ENCODE data around the gene SRBD1.

SRBD1 gene

DNA sequence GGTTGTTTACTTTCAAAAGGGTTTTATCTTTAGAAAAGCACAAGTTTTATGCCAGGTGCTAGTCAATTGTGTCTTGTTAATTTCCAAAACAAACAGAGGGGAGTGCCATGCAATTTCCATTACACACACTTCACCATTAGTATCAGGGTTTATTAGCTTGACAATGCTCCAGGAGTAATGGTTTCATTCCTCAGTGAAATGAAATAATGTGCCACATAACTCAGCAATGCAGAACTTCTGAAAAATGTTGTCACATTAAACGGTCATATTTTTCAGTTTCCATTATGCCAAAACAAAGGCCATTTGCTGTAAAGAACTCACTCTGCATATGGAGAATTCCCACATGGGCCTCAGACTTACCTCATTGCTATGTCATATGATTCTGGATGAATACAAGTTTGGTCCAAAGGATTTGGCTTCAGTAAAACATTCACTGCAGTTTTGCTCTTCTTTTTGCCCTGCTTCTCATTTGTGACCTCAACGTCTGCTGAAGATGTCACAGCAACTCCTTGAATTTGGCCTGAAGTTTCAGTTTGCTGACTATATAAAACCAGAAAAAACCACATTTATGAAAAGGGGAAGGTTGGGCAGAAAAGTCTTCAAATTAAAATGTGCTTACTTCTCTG, 198.2 kb downstream of the SRBD1 start:
- FAIRE-seq = no peak

DNA sequence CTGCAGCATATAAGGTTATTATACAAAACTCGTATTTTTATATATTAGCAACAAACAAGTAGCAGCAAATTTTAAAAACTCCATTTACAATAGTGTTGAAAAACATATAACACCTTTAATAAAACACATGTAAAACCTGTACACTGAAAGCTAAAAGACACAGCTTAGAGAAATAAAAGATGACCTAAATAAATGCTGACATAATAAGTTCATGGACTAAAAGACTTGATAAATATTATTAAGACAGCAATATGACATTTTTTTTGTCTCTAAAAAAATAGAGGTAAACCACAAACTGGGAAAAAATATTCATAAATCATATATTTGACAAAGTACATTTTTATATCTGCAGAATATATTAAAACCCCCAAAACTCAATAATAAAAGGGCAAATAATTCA, 201.4 kb downstream of the SRBD1 start:
- no peak for FAIRE-seq

DNA sequence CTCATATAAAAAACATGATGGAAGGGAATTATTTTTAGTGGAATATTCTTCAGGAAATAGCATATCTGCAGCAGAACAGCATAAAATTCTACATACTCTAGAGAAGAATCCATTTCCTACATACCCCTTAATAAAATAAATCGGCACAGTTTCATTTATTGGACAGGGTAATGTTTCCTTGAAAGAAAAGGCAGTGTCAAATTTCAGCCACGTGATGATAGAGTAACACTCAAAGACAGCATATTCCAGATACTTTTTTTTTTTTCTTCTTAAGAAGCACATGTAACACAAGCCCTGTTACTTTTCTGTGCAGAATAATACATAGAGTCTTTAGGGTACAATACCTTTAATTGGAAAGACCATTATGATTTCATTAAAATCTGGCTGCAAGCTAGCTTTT, 204.4 kb downstream of the SRBD1 start:
- FAIRE-seq = no peak

DNA sequence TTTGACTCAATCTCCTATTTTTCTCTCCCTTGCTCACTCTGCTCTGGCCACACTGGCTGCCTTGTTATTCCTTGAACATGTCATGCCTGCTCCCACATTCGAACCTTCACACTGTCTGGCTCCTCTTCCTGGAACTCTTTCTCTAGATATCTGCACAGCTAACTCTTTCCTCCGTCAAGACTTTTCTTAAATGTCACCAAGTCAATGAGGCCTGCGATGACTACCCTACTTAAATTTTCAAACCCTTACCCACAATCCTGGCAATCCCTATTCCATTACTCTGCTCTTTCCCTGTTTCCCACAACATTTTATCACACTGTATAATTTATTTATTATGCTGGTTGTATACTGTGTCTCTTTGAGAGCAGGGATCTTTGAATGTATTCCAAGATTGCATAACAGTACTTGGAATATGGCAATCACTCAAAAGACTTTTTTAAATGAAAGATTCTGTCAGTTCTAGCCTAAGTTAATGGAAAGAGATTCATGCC, 206.2 kb downstream of the SRBD1 start:
- FAIRE-seq = no peak

DNA sequence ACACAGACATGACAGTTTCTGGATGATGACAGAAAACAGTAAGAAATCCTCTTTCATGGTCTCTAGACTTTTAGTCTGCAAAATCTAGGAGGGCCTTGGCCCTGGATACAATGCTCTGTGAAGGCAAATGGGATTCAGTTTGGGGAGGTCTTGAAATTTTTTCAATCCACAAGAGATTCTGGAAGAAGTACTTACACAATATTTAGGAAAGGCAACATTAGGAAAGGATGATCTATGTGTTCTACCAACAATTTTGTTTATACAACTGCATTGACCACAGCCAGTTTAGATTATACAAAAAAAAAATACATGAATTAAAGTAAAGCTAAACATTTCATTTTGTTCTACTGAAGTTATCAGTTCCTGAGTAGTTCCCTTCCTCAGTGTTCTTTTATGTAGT, 208.0 kb downstream of the SRBD1 start:
- FAIRE-seq = no peak

DNA sequence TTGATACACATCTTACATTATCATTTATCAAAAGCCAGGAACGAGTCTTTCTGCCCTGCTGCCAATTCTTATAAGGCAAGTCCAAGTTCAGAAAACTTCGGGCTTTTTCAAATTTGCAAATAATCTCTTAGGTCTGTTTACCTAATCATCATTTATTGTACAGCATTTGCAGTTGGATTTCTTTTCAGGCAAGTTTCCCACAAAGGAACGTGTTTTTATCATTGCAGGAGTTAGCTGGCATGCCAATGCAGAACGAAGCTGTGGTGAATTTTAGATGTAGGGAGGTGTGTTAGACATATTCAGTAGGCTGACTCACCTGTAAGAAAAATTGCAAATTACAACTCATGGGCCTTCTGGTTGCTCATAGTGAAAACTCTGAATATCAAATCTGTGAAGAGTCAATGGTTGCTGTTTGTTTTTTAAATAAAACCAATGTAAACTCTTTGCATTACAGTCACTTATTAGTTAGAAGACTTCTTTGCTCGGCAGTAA, 209.6 kb downstream of the SRBD1 start:
- FAIRE-seq = no peak

DNA sequence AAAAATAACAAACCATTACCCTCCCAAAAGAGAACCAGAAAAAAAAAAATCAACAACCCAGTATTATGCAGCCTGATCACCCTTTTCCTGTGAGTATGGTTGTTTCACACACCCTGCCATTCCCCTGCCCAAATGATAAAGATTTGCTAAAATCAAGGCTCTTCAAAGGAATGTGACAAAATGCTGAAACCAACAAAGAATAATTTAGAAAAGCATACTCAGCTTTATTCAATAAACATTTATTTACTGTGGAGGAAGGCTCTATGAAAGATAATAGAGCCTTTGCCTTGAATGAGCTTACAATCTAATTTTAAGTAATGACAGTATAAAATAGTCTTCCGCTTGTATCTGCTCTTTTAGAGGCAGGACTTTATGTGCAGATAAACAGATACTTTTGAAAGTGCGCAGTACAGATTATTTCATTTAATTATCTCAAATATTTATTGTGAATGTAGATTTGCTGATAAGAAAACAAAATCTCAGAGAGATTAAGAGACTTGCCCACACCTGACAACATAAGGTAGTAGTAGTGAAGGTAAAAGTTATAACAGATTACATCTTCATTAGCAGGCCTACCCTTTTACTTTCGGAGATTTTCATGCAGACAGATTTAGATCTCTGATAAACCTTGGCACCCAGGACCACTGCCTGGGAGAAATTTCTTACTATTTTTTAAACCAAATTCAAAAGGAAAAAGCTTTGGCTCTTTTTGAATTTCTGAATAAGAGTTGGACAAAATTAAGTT, 211.9 kb downstream of the SRBD1 start:
- no peak for FAIRE-seq

DNA sequence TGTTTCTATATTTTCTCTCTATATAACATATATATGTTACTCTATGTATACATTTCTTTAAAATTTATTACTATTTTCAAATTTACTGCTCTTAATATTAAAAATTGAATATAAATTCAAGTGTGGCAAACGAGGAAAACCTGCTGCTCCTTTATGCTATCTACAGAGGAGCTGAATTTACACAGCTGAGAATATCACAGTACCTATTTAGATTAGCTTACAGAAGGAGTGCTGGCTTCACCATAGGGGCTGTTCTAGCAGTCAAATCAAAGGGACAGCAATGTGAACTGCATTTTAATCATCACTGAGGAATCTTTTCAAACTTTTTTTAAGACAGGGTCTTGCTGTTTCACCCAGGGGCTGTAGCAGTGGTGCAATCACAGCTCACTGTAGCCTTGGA, 213.8 kb downstream of the SRBD1 start:
- no peak for FAIRE-seq

DNA sequence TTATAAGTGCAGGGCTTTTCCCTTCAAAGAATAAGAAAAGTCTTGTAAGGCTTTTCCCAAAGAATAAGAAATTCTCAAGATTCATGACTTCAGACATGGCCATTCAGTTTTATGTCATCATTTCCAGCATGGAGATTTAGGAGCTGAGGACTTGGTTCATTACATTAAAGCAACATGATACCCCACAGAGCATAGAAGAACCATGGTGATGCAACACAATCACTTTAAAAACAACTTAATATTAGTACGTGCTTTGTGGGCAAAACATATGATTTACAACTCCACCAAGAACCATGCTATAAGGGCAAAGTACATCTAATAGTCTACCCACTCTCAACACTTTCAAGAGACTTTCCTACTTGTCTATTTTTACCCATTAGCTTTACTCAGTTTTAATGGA, 214.4 kb downstream of the SRBD1 start:
- no peak for FAIRE-seq

DNA sequence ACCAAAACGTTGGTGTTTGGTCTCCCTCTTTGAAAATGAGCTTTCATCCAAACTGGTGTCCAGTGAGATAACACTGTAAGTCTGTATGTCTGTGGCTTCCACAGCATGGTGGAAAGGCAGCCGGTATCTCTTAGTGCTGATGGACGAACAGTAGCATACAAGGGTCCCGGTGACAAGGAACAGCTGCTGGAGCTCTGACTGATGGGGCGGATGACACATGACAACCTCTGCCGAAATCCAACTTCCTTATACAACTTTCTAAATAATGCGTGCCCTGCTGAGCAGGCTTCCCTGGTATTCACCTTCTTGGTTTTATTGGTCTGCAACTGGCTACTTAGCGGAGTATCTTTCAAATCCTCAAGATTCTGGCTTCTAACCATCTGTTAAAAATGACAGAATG, 216.2 kb downstream of the SRBD1 start:
- no peak for FAIRE-seq

DNA sequence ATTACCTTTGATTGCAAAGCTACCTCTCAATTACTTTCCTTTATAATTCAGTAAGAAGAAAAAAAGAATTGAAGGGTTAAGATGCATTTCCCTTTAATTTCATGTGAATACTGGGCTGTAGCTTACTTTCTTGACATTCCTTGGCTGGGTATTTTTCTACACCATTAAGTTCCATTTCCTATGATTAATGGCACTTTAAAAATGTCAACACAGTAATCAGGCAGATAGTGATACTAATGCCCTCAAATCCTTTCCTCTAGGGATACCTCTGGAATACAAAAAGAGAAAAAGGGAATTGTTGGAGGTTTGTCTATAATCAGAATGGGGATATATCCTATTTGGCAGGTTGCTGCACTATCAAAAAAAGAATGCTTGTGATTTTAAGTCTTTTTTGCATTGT, 216.9 kb downstream of the SRBD1 start:
- FAIRE-seq = no peak

DNA sequence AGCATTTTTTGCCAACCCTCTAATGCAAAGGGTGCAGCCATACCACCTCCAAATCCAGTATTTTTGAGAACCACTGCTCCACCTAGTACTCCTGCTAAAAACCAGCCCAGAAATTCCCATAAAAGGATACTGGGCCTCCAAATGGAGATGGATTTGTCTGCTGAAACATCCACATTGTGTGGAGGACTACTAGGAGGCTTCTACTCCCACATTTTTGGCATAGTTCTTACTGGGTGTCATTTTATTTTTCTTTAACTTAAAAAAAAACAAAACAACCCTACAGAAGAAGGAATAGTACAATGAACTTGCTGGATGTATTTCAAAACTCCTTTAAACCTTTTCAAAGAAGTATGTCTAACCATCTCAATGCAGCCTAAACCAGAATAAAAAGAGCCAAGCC, 219.2 kb downstream of the SRBD1 start:
- no peak for FAIRE-seq

DNA sequence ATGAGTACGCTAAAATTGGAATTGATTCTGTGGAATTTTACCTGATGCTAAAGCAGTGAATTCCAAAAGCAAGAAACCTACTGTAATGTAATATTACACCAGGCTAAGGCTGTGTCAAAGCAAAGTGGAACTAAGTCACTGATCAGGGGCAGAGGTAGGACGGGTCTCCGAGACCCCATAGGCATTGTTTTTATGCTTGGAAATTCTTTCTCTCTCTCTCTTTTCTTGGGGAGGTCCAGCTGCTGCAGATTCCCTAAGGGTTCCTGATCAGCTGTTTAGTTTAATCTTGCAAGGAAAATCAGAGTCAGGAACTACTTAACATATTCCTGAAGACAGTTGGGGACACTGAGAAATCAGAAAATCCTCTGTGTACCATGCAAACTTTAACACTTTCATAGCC, 220.2 kb downstream of the SRBD1 start:
- no peak for FAIRE-seq

DNA sequence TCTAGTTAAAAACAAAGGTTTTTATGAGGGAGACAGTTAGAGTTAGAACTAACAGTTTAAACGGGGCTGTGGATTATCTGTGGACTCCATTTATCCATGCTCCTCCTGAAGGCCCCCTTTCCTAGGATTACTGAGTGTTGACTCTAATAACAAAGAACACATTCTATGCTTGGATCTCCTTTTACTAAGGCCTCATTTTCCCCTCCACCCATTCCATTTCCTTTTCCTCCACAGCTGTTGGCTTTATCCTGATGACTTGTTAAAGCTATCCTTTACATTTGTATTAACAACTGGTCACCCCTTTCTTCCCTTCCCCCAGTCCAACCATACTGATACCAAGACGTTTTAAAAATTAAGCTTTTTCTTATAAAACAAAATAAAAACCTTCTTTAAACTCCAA, 220.6 kb downstream of the SRBD1 start:
- no peak for FAIRE-seq

DNA sequence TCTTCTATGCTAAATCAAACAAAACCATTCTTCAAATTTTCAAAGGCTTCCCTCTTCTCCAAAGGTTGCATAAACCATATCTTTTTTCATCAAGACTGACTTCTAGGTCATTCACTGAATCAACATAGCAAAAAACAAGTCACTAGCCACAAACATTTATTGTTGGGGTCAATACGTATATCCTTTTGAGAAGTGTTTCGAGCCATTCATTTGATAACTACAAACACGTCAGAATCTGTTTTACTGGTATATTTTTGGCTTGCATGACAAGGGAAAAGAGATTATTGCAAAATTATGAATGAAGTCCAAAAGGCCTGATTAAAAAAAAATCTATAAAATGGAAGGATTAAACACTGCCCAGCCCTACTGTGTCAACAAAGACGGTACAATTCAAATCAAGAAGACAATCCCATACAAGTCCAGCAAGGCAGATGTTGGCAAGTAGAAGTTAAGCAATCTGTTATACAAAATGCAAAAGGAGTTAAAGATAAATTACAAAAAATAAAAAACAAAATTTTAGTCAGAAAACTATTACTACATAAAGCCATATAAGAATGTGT, 222.4 kb downstream of the SRBD1 start:
- FAIRE-seq = peak; percentile 15

DNA sequence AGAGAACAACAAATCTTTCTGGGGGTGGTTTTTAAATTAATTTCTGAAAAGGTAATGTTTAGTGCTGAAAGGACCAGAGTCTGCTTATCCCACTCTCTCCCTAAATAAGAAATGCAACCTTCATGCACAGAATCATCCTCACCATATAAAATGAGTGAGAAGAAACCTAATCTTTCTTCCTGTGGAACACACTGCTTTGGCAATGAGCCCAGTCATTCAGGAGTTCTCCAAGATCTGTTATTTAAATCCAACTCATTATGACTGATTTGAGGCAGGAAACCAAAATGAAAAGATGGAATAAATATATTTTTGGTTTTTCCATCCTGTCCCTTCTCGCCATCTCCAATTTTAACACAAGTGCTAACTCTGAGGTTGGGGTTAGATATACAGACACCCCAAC, 228.3 kb downstream of the SRBD1 start:
- no peak for FAIRE-seq

DNA sequence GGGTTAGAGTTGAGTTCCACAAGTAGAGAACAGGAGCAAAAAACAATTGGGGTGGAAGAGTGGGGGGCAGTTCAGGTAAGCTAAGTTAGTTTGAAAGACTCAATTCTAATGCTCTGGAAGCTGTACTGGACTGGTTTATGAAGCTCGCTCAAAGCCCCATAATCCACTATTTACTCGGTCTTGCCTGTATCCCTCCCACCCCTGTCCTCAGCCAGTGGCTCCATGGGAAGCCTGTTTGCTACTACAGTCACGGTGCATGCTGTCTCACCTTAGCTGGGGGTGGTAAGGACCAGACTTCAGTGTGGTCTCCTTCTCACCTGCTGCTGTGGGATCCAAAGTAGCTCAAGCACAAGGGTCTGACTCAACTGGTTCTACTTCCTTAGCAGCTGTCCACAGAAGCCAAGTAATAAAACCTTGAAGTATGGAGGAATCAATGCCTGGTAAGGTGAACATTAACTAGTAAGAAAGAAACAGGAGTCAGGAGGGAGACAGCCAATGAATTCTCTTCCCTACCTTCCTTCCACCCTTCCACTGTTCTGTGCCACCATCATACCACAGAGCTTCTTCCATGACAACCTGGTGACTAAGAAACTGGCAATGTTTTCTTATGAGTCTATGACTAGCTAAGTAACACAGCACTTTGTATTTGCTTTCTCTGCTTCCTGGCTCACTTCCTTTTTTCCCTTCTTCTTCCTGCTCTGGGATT, 230.8 kb downstream of the SRBD1 start:
- FAIRE-seq = no peak

DNA sequence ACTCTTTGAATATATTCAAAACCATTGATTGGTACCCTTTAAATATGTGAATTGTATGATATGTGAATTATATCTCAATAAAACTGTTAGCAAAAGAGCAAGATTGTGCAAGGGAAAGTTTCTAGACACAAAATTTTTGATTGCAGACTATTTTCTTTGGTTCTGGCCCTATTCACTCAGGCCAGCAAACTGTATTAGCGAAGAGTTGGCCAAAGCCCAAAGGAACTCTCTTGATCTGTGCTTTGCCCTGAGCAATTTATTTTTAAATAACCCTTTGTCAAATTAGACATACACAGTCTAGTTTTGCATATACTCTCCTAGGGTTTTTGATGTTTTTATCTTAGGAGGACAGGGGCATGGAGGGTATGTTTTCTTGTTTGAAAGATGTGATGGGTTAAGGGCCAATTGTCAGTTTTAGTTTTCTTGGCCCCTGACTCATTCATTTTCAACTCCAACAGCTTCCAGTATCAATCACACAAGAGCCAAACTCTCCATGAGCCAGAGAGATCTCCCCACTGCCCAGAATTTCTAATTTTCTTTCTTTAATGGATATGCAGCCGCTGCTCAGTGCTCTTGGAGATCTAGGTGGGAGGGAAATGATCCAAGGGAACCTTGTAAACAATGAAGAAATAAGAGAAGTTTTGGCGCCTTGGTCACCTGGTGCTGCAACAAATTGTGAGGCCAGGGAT, 231.5 kb downstream of the SRBD1 start:
- FAIRE-seq = no peak

DNA sequence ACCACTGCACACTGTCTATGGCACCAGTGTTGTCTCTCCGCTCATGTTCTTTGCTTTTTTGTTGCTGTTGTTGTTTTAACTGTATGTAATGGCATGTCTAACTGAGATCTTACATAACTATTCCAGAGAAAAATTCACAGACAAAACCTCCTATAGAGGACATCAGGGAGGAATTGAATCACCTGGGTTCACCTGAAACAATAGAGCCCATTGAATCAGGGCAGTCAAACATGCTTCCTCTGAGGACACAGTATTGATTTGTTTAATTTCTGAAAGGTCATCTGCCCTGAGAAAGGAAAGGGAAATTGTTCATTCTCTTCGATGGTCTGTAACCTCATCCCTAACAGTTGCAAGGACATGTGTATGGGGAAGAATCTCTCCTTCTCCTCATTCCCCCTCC, 237.5 kb downstream of the SRBD1 start:
- no peak for FAIRE-seq

DNA sequence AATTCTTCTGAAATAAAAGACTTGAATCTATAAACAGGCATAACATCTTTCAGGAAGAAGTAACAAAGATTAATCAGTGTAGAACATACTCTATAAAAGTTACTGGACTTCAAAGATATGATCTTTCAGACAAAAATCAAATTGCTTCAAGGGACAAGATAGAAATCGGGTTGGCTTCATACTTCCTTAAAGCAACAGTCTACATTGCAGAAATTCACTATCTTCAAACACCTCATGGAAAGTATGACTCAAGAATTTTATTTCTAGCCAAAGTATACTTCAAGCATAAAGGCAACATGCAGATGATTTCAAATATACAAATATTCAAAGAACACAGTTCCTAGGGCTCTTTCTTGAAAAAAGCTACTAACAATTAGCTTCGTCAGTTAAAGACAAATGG, 240.7 kb downstream of the SRBD1 start:
- no peak for FAIRE-seq

DNA sequence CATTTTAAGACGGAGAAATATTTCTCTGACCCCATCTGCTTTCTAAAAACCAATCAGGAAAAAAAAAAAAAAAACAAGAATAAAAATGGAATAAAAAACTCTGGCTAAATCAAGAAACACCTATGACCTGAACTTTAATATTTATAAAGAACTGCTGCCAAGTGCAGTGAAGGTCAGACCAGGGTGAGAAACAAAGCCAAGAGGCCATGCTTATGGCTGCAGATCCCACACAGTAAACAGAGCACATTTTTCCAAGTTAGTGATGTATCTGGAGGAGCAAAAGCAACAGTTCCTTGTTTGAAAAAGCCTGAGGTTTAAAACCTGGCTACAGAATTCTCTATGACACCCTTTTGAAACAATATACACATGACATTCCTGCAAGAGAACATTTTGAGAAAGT, 242.3 kb downstream of the SRBD1 start:
- no peak for FAIRE-seq

DNA sequence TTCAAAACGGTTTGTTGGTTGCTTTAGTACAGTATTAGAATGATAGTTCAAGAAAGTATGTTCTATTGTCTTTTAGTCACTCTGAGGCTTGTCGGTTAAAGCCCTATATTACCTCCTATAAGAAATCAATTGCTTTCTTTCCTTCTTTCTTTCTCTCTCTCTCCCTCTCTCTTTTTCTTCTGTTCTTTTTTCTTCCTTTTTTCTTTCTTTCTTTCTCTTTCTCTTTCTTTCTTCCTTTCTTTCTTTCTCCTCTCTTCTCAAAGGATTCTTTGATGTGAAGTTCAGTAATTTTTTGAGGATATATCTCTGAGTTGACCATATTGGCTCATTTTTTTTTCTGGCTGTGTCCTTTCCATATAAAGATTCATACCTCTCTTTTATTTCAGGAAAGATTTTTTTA, 249.4 kb downstream of the SRBD1 start:
- no peak for FAIRE-seq

DNA sequence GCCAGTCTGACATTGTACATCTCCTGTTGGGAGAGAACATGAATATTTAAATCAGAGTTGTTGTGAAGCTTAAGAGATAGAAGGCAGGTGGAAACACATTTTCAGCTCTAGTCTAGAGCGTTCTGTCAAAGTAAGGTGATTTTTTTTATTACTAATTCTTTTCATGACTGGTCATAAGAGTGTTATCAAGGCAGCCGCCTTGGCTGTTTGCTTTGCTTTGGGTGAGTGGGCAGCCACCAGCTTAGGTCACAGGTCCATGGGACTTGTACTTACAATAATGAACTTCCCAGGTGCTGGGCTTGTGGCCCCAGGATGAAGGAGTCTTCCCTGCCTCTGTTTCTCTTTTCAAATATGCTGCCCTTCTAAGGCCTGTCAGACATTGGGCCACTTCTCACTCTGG, 256.3 kb downstream of the SRBD1 start:
- FAIRE-seq = no peak
